AML-193 (cell line): ENCODE results near the gene HIRIP3.
"Not testable (repeated sequence)": the region's sequence is repeated elsewhere in the genome, so short reads cannot be mapped to it uniquely, and the experiment has no call there.

Source experiments
- DNase-seq, 2 experiments: peaks; one replicate each; lab custom pipeline; 2025; lab: John Stamatoyannopoulos, UW

HIRIP3 gene

DNA sequence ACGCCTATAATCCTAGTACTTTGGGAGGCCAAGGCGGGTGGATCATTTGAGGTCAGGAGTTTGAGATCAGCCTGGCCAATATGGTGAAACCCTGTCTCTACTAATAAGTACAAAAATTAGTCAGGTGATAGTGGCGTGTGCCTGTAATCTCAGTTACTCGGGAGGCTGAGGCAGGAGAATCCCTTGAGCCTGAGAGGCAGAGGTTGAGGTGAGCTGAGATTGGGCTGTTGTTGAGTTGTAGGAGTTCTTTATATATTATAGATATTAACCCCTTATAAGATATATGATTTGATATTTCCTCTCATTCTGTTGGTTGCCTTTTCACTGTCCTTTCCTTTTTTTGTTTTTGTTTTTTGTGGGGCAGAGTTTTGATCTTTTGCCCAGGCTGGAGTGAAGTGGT, 35.6 kb downstream of the HIRIP3 start:
- not testable (repeated sequence) for DNase-seq

DNA sequence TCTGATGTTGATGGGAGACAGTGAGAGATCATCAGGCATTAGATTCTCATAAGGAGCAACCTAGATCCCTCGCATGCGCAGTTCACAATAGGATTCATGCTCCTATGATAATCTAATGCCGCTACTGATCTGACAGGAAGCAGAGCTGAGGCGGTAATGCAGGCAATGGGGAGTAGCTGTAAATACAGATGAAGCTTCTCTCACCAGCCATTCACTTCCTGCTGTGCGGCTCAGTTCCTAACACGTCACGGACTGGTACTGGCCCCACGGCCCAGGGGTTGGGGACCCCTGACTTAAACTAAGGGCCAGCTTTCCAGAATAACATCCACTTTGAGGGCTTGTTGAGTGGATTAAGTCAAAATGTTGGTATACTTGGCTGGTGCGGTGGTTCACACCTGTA, 36.1 kb downstream of the HIRIP3 start:
- DNase-seq = no peak

DNA sequence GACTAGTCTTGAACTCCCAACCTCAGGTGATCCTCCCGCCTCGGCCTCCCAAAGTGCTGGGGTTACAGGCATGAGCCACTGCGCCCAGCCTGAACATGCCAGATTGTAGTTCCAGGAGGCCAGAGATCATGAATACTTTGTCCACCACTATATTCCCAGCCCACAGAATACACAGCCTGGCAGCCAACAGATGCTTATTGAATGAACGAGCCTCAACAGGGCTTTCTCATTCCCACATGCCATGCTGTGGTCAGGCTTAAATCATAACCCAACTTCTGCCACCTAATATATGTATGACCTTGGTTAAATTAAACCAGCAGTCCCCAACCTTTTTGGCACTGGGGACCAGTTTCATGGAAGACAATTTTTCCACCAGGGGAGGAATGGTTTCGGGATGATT, 36.7 kb downstream of the HIRIP3 start:
- no peak for DNase-seq

DNA sequence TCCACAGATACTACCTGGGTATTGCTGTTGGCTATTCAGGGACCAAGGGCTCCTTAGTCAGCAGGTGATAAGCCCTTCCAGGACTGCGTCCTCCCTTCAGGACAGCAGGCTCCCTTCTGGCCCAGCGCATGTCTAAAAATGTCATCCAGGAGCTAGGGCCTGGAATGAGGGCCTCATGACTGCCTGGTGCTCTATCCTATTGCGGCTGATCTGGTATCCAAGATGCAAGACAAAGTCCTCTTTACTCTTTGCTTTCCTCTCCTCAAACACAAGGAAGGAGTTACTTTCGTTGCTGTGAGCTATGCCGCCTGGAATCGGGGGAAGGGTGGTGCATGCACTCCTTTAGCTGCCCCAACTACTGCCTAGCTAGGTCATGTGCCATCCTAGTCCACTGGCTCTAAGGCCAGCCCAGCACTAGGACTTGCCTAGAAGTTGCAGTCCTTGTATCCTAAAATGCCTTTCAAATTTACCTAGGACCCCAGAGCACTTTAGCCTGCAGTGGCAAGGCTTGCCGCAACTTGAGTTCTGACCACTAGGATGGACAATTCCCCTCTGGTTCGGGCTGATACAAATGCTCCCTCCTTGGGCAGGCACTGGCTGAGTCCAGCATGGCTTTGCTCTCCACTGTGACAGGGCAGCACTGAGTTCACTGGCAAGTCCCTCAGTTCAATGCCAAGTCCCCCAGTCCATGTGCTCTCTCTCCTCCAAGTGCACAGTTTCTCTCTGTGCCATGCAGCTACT, 43.6 kb downstream of the HIRIP3 start:
- no peak for DNase-seq

DNA sequence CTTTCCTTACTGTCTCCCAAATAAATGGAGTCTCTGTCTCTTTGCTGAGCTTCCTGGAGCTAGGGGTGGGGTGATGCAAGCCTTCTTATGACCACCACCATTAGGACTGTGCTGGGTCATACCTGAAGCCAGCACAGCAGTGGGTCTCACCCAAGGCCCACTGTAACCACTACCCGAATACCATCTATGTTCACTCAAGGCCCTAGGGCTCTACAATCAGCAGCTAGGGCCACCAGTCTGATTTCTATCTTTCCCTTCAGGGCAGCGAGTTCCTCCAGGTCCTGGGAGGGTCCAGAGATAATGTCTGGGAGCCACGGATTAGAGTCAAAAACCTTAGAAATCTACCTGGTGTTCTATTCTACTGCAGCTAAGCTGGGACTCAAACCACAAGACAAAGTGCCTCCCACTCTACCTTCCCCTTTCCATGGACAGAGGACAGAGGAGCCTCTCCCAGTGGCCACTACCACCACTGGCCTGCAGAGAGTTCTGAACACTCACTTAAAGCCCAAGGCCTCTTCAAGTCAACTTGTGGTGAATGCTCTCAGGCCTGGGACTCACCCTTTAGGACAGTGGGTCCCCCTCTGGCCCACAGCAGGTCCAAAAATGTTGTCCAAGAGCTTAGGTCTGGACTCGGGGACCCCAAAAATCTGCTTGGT, 44.5 kb downstream of the HIRIP3 start:
- no peak for DNase-seq

DNA sequence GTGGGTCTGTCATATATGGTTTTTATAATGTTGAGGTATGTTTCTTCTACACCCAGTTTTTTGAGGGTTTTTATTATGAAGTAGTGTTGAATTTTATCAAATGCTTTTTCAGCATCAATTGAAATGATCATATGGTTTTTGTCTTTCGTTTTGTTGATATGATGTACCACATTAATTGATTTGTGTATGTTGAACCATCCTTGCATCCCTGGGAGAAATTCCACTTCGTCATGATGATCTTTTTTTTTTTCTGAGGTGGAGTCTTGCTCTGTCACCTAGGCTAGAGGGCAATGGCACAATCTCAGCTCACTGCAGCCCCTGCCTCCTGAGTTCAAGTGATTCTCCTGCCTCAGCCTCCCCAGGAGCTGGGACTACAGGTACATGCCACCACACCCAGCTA, 47.5 kb downstream of the HIRIP3 start:
- DNase-seq = no peak

DNA sequence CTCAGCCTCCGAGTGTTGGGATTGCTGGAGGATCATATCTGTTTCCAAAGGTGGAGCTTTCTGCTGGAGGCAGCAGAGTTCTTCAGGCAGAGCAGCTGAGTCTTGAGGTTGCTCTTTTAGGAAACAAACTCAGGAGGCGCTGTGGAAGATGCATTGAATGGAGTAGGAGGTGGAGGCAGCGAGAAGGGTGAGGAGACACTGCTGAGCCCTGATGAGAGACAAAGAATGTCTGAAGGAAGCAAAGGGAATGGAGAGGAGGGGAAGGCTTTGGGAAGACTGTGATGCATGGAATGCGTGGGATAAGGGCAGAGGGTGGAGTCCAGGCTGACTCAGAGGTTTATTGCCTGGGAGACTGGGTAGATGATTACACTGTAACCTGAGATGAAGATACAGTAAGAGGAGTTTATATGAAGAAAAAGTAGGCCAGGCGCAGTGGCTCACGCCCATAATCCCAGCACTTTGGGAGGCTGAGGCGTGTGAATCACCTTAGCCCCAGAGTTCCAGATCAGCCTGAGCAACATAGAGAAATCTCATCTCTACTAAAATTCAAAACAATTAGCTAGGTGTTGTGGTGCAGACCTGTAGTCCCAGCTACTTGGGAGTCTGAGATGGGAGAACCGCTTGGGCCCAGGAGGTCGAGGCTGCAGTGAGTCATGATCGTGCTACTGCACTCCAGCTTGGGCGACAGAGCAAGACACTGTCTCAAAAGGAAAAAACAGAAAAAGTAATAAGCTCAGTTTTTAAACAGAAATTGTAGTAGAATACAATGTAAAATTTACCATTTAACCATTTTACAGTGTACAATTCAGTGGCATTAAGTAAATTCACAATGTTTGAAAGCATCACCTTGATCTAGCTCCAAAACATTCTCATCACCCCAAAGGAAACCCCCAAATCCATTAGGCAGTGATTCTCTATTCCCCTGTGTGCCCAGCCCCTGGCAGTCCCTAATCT, 51.3 kb downstream of the HIRIP3 start:
- DNase-seq = no peak
